Gastrocnemius medialis (tissue), 4 donors: Measurements from ENCODE around the gene CYBA. TPM values are rescaled to one million over a fixed set of nuclear protein-coding genes. Genes with fewer than 3 reads are reported as not detected.
A peak's percentile ranks its signal among the peaks of the same experiment; 100 is the strongest.

Source experiments
- ATAC-seq, 2 donors: fragments of 150-250 bp; one replicate each; pipeline ENCODE4 v1.9.1; 2016
- DNase-seq, 2 donors: peaks; one replicate each; pipeline ENCODE4 v3.0.0-alpha.2; 2019
- H3K27ac ChIP-seq, 4 donors: fragments of 200-600 bp; sonication (generic); 1 replicate in 1 of 4; 2 replicates in 3 of 4; pipeline ENCODE4 v1.5.1; 2016 to 2018; ENCODE audit warnings: mild to moderate bottlenecking in 2 of 4, moderate library complexity in 1 of 4
- H3K27me3 ChIP-seq, 3 donors: fragments of 200-600 bp; sonication (generic) in 2 of 3; 1 replicate in 1 of 3; 2 replicates in 2 of 3; pipeline versions ENCODE4 v1.5.1 to v1.6.0; 2016 to 2019; ENCODE audit warnings: mild to moderate bottlenecking in 1 of 3, moderate library complexity in 1 of 3
- H3K36me3 ChIP-seq, 2 donors: fragments of 200-600 bp; sonication (generic) in 1 of 2; one replicate each; pipeline ENCODE4 v1.5.1; 2017 to 2018
- H3K4me1 ChIP-seq, 2 donors: fragments of 200-600 bp; sonication (generic) in 1 of 2; one replicate each; pipeline ENCODE4 v1.5.1; 2016 to 2017; ENCODE audit warnings: mild to moderate bottlenecking in 2 of 2
- H3K4me3 ChIP-seq, 4 donors: fragments of 200-600 bp; sonication (generic) in 3 of 4; 1 replicate in 1 of 4; 2 replicates in 3 of 4; pipeline ENCODE4 v1.5.1; 2016 to 2019; ENCODE audit warnings: mild to moderate bottlenecking in 2 of 4
- H3K9me3 ChIP-seq, 3 donors: fragments of 200-600 bp; sonication (generic) in 2 of 3; 1 replicate in 1 of 3; 2 replicates in 2 of 3; pipeline ENCODE4 v1.5.1; 2016 to 2019
- POLR2A ChIP-seq, 2 donors: fragments of 450-650 bp; IDR thresholded peaks; one replicate each; pipeline ENCODE4 v1.6.1; 2017; ENCODE audit warnings: antibody characterized with exemption in 2 of 2, mild to moderate bottlenecking in 2 of 2, moderate library complexity in 2 of 2
- in situ Hi-C, 4 donors: fragments of 200-750 bp; cut with MboI; loops; one replicate each; pipeline versions ENCODE4 v1.15.0 to v1.8.0; 2017; ENCODE audit warnings: low sequenced_read_pairs in 4 of 4
- intact Hi-C: fragments of 100-400 bp; cut with DNase I; formaldehyde crosslinking; loops from one replicate; pipeline ENCODE4 v1.15.1; 2023; ENCODE audit warnings: low total_unique reads
- total RNA-seq, 4 donors: library from RNA; depleted of rRNA; stranded (reverse); fragments of >200 nt; gene quantifications; one replicate each; pipeline versions ENCODE4 v1.1.0 to v1.2.3, GENCODE V29; 2016
- TF ChIP-seq, protein P1 (sequence below), 5 experiments: fragments of 450-650 bp in 3 of 5; fragments of 200-600 bp in 2 of 5; sonication (generic) in 2 of 5; IDR thresholded peaks in 4 of 5; conservative IDR thresholded peaks in 1 of 5; 1 replicate in 4 of 5; 2 replicates in 1 of 5; pipeline ENCODE4 v1.5.1; 2016 to 2019; ENCODE audit warnings: antibody characterized with exemption in 5 of 5, mild to moderate bottlenecking in 3 of 5, moderate library complexity in 3 of 5

Gene CYBA
- total RNA-seq, 4 donors from 2014 or later = 5.1 to 33.2 (median 28.7) TPM

DNA sequence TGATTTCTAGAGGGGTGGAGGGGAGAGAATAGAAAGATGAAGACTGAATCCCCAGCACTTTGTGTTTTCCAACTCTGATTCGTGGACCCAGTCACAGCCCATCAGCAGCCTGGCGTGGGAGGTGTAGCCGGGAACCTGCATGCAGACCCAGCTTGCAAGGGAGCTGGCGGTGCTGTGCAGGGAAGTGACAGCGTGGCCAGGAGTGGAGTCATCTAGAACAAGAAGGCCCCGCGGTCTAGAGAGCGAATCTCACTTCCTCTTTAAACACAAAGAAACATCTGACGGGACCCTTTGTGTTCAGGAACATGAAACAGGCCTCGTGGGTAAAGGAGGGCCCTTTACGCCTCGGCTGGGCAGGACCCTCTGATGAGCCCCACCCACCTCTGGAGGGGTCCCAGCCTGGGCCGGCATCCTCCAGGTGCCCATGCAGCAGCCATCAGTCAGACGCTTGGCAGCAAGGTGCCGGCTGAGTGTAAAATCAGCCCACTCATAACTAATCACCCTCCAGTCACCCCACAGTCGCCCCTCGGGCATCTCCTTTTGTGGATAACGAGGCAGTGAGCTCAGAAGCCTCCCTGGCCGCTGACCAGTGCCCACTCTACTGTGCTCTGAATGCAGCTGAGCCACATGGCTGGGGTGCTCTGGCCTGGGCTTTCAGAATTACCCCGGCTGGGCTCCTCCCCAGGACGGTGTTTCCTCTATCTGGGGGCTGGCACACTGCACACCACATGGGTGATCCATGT is 31.0 kb upstream of the CYBA start:
- no peak for ATAC-seq
- H3K36me3 ChIP-seq = no peaks in the 10 kb centered on the region
- peaks cover 9 to 30% of the 10 kb centered on the region in 2 donors for H3K4me1 ChIP-seq
- no peaks in the 10 kb centered on the region for H3K27me3 ChIP-seq
- in situ Hi-C loops (no loop called here), intact Hi-C loops (no loop called here)
- no peaks in the 10 kb centered on the region for H3K9me3 ChIP-seq
- H3K27ac ChIP-seq = peak overlapping the region in 1 of 4 donors; percentile 27
- peak in 1 of 2 donors; percentile 43 for DNase-seq
- TF ChIP-seq POLR2A (IDR thresholded peaks at IDR 0.05) = no peak
- TF ChIP-seq, protein P1, sequence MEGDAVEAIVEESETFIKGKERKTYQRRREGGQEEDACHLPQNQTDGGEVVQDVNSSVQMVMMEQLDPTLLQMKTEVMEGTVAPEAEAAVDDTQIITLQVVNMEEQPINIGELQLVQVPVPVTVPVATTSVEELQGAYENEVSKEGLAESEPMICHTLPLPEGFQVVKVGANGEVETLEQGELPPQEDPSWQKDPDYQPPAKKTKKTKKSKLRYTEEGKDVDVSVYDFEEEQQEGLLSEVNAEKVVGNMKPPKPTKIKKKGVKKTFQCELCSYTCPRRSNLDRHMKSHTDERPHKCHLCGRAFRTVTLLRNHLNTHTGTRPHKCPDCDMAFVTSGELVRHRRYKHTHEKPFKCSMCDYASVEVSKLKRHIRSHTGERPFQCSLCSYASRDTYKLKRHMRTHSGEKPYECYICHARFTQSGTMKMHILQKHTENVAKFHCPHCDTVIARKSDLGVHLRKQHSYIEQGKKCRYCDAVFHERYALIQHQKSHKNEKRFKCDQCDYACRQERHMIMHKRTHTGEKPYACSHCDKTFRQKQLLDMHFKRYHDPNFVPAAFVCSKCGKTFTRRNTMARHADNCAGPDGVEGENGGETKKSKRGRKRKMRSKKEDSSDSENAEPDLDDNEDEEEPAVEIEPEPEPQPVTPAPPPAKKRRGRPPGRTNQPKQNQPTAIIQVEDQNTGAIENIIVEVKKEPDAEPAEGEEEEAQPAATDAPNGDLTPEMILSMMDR (IDR thresholded peaks at IDR 0.05 in 4 of 5, conservative IDR thresholded peaks at IDR 0.05 in 1 of 5) = no peak
- H3K4me3 ChIP-seq = no peak overlapping the region

DNA sequence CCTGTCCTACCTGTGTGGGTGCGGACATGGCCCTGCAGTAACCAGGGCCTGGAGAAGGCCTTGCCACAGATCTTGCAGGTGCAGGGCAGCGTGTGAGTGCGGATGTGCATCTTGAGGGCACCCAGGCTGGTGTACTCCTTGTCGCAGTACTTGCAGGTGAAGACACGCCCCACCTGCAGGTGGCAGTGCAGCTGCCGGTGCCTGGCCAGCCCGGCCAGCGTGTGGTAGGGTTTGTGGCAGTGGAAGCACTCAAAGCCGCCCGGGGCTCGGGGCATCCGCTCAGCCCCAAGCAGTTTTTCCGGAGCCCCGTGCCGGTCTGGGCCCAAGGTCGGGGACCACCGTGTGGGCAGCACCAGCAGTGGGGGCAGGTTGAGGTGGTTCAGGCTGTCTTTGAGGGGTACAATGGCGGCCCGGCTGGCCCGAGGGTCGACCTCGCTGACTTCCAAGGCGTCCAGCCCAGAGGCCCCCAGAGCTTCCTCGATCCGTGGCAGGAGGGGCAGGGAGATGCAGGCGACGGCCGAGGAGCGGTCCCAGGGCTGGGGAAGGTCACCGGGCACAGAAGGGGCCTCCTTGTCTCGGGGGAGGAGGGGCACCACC is 30.3 kb upstream of the CYBA start:
- DNase-seq (no peak), ATAC-seq (no peak)
- intact Hi-C loops (no loop called here), in situ Hi-C loops (no loop called here)
- Histone ChIP-seq H3K4me1 (peaks cover 10 to 35% of the 10 kb centered on the region in 2 donors), H3K36me3 (no peaks in the 10 kb centered on the region), H3K27me3 (no peaks in the 10 kb centered on the region), H3K9me3 (no peaks in the 10 kb centered on the region), H3K27ac (no peak overlapping the region), H3K4me3 (no peak overlapping the region)
- TF ChIP-seq, protein P1 (IDR thresholded peaks at IDR 0.05 in 4 of 5, conservative IDR thresholded peaks at IDR 0.05 in 1 of 5) = peak in 4 of 5 experiments; percentile 16 to 48 (median 37)
- TF ChIP-seq POLR2A (IDR thresholded peaks at IDR 0.05) = no peak

DNA sequence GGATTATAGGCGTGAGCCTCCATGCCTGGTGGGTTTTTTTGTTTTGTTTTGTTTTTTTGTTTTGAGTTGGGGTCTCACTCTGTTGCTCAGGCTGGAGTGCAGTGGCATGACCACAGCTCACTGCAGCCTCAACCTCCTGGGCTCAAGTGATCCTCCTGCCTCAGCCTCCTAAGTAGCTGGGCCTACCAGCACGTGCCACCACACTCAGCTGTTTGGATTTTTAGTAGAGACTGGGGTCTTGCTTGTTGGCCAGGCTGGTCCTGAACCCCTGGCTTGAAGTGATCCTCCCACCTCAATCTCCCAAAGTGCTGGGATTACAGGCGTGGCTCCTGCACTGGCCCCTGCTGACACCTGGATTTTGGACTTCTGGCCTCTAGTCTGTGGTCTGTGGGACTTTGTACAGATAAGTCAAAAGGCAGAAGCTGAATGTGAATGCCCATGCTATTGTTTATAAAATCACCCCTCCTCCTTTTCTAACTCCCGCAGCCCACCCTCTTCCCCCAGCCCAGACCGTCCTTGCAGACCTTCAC is 29.8 kb upstream of the CYBA start:
- H3K4me1 ChIP-seq = peaks cover 13 to 36% of the 10 kb centered on the region in 2 donors
- no peaks in the 10 kb centered on the region for H3K36me3 ChIP-seq
- H3K4me3 ChIP-seq = no peak overlapping the region
- no peak for TF ChIP-seq POLR2A (IDR thresholded peaks at IDR 0.05)
- TF ChIP-seq, protein P1 (IDR thresholded peaks at IDR 0.05 in 4 of 5, conservative IDR thresholded peaks at IDR 0.05 in 1 of 5) = no peak
- DNase-seq (no peak), ATAC-seq (no peak)
- in situ Hi-C loops (no loop called here), intact Hi-C loops (no loop called here)
- no peak overlapping the region for H3K27ac ChIP-seq
- H3K9me3 ChIP-seq = no peaks in the 10 kb centered on the region
- H3K27me3 ChIP-seq = no peaks in the 10 kb centered on the region

DNA sequence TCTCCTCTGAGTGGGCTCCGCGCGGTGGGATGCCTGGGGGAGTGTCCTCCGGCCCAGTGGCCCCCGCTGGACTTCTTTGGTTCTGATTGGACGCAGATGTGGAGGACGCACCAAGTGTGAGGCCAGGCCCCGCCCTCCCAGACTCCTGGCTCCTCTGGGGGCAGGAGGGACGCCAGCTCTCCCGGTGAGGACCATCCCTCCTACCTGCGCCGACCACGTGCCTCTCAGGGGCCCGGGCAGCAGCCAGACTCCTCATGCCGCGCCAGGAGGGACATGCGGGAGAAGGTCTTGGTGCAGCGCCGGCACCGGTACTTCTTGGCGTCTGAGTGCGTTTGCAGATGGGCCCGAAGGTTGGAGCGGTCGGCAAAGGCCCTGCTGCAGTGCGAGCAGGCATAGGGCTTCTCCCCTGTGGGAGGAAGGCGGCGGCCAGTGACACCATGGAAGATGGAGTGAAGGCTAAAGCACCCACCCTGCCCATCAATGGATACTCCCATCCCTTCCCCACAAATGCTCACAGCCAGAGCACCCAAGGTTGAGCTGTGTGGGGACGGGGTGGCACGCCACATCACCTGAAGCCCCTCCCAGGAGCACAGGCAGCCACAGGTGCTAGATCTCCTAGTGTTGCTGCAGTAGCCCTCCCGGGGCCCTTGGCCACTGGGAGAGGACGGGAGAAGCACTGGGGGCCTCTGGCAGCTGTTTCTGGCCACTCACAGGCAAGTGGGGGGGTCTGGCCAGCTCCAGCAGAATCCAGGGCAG is 27.5 kb upstream of the CYBA start:
- in situ Hi-C loops = no loop called here
- Histone ChIP-seq H3K9me3 (no peaks in the 10 kb centered on the region), H3K27me3 (no peaks in the 10 kb centered on the region), H3K4me3 (no peak overlapping the region), H3K36me3 (no peaks in the 10 kb centered on the region), H3K4me1 (peaks cover 35 to 46% of the 10 kb centered on the region in 2 donors), H3K27ac (peak overlapping the region in 1 of 4 donors; percentile 75)
- ATAC-seq = no peak
- DNase-seq = no peak
- no peak for TF ChIP-seq POLR2A (IDR thresholded peaks at IDR 0.05)
- TF ChIP-seq, protein P1 (IDR thresholded peaks at IDR 0.05 in 4 of 5, conservative IDR thresholded peaks at IDR 0.05 in 1 of 5) = no peak
- intact Hi-C loops = no loop called here
